ENCODE results near the gene AGPAT1. TPM values are rescaled to one million over a fixed set of nuclear protein-coding genes. Genes with fewer than 3 reads are reported as not detected.

AGPAT1 gene
- total RNA-seq, 1 donor from 2014 or later: 8.4 TPM

- Histone ChIP-seq H3K9me3 (ENCODE audit: control insufficient read depth in 3 of 3, low read length in 3 of 3) (no peaks in the 10 kb centered on the region), H3K36me3 (ENCODE audit: control insufficient read depth in 3 of 3, insufficient read depth in 3 of 3, low read length in 3 of 3) (peaks cover 49 to 52% (median 50%) of the 10 kb centered on the region in 3 donors), H3K9ac (ENCODE audit: low read depth in 1 of 3, low read length in 3 of 3) (no peak overlapping the region), H3K27ac (ENCODE audit: low read depth, low read length) (no peak overlapping the region), H3K27me3 (ENCODE audit: control insufficient read depth in 3 of 3, insufficient read depth in 3 of 3, low read length in 3 of 3) (no peaks in the 10 kb centered on the region), H3K4me1 (ENCODE audit: control insufficient read depth in 3 of 3, insufficient read depth in 3 of 3, low read length in 3 of 3) (peaks cover 21 to 29% (median 27%) of the 10 kb centered on the region in 3 donors), H3K4me3 (ENCODE audit: low read length in 3 of 3) (no peak overlapping the region)
Observed at GRCh38 chr6:32123681-32124080, 52.2 kb downstream of the AGPAT1 start.

- H3K27me3 ChIP-seq (ENCODE audit: control insufficient read depth in 3 of 3, insufficient read depth in 3 of 3, low read length in 3 of 3): no peaks in the 10 kb centered on the region
- H3K4me1 ChIP-seq (ENCODE audit: control insufficient read depth in 3 of 3, insufficient read depth in 3 of 3, low read length in 3 of 3): peaks cover 10 to 14% (median 11%) of the 10 kb centered on the region in 3 donors
- H3K36me3 ChIP-seq (ENCODE audit: control insufficient read depth in 3 of 3, insufficient read depth in 3 of 3, low read length in 3 of 3): peaks cover 59 to 72% (median 70%) of the 10 kb centered on the region in 3 donors
- no peaks in the 10 kb centered on the region for H3K9me3 ChIP-seq (ENCODE audit: control insufficient read depth in 3 of 3, low read length in 3 of 3)
- no peak overlapping the region for H3K9ac ChIP-seq (ENCODE audit: low read depth in 1 of 3, low read length in 3 of 3)
- no peak overlapping the region for H3K4me3 ChIP-seq (ENCODE audit: low read length in 3 of 3)
- no peak overlapping the region for H3K27ac ChIP-seq (ENCODE audit: low read depth, low read length)
Observed at GRCh38 chr6:32120573-32121059, 55.3 kb downstream of the AGPAT1 start.

GRCh38 chr6:32118782-32119628, 56.9 kb downstream of the AGPAT1 start:
- H3K9ac ChIP-seq (ENCODE audit: low read depth in 1 of 3, low read length in 3 of 3): peak overlapping the region; percentile 1 to 51 (median 23)
- H3K9me3 ChIP-seq (ENCODE audit: control insufficient read depth in 3 of 3, low read length in 3 of 3): no peaks in the 10 kb centered on the region
- peaks cover 55 to 70% (median 65%) of the 10 kb centered on the region in 3 donors for H3K36me3 ChIP-seq (ENCODE audit: control insufficient read depth in 3 of 3, insufficient read depth in 3 of 3, low read length in 3 of 3)

More at GRCh38 chr6:32118782-32119628, 56.9 kb downstream of the AGPAT1 start:
- Histone ChIP-seq H3K27me3 (ENCODE audit: control insufficient read depth in 3 of 3, insufficient read depth in 3 of 3, low read length in 3 of 3) (no peaks in the 10 kb centered on the region), H3K4me3 (ENCODE audit: low read length in 3 of 3) (no peak overlapping the region), H3K27ac (ENCODE audit: low read depth, low read length) (no peak overlapping the region), H3K4me1 (ENCODE audit: control insufficient read depth in 3 of 3, insufficient read depth in 3 of 3, low read length in 3 of 3) (peaks cover 10 to 18% (median 11%) of the 10 kb centered on the region in 3 donors)

Small RNA genes within 50 kb of the gene (small RNA-seq; reads per million reads assigned to genes)
- gene AL662884.1 (not detected), gene MIR6833 (not detected)

Other genes with a start within 250 kb of the AGPAT1 start
- 8.4 TPM for gene C2, start 248.4 kb downstream of the AGPAT1 start, total RNA-seq
- 3.7 TPM for gene CFB, start 230.0 kb downstream of the AGPAT1 start, total RNA-seq
- 61.6 TPM for gene NELFE, start 217.1 kb downstream of the AGPAT1 start, total RNA-seq
- 25.1 TPM for gene SKIC2, start 216.9 kb downstream of the AGPAT1 start, total RNA-seq
- 4.7 TPM for gene DXO, start 203.9 kb downstream of the AGPAT1 start, total RNA-seq
- gene C4A, start 194.0 kb downstream of the AGPAT1 start, total RNA-seq: 14.1 TPM
- gene C4B, start 161.3 kb downstream of the AGPAT1 start, total RNA-seq: 18.3 TPM
- gene CYP21A2, start 137.7 kb downstream of the AGPAT1 start, total RNA-seq: not detected
- 130 TPM for gene TNXB, start 66.7 kb downstream of the AGPAT1 start, total RNA-seq
- 14.1 TPM for gene ATF6B, start 47.8 kb downstream of the AGPAT1 start, total RNA-seq
- 5.7 TPM for gene FKBPL, start 45.8 kb downstream of the AGPAT1 start, total RNA-seq
- gene PRRT1, start 24.1 kb downstream of the AGPAT1 start, total RNA-seq: not detected
- 31.3 TPM for gene PPT2, start 21.9 kb downstream of the AGPAT1 start, total RNA-seq
- gene EGFL8, start 11.5 kb downstream of the AGPAT1 start, total RNA-seq: 14.6 TPM
- gene RNF5, start 2.3 kb upstream of the AGPAT1 start, total RNA-seq: 57.9 TPM
- 0.52 TPM for gene AGER, start 8.2 kb upstream of the AGPAT1 start, total RNA-seq
- 50.1 TPM for gene PBX2, start 14.1 kb upstream of the AGPAT1 start, total RNA-seq
- 1.6 TPM for gene GPSM3, start 16.6 kb upstream of the AGPAT1 start, total RNA-seq
- gene NOTCH4, start 48.0 kb upstream of the AGPAT1 start, total RNA-seq: 9.9 TPM
- gene TSBP1, start 195.8 kb upstream of the AGPAT1 start, total RNA-seq: not detected
- gene BTNL2, start 231.1 kb upstream of the AGPAT1 start, total RNA-seq: not detected